HG02840 (cell line): Measurements from ENCODE around the gene PLPPR4.
"Not testable (repeated sequence)": the region's sequence is repeated elsewhere in the genome, so short reads cannot be mapped to it uniquely, and the experiment has no call there.

ENCODE experiments used
- ATAC-seq: cut with Tn5 transposase; IDR thresholded peaks from one replicate; pipeline ENCODE4 v1.9.1; 2021; ENCODE audit warnings: mild to moderate bottlenecking, moderate library complexity, moderate number of reproducible peaks; ENCODE audit not compliant: unreplicated experiment, low FRiP score

The PLPPR4 gene

DNA sequence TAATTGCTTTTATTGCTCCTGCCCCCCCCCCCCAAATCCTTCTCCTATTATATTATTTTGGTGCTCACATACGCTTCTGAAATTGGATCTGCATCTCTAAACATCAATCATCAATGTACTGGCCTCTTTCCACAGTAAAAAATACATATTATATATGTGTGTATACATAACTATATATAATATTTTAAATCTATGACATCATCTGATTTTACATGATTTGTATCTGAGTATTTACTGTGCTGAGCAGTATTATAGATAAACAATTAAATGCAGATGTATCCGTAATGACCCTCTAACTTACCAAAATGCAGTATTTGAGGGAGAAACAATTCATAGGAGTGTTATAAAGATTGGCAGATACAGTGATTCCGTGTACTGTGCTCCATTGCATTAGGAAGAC, 832 bp downstream of the PLPPR4 start:
- ATAC-seq = no peak

DNA sequence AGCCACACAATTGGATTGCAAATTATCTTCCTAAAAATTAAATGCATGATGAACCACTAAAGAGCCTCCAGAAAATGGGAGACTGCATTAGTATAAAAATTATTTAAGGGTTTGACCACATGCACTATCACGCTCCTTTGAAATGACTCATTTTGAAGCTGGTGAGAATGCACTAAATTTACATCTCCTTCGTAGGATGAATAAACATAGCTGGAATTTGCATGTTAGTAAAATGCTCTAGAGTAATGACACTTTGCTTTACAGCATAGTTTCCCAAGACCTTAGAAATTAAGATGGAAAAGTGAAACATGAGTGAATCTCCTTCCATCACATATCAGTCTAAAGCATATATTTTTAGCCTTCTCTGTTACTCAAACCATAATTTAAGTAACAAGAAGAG, 2.4 kb downstream of the PLPPR4 start:
- ATAC-seq = no peak

DNA sequence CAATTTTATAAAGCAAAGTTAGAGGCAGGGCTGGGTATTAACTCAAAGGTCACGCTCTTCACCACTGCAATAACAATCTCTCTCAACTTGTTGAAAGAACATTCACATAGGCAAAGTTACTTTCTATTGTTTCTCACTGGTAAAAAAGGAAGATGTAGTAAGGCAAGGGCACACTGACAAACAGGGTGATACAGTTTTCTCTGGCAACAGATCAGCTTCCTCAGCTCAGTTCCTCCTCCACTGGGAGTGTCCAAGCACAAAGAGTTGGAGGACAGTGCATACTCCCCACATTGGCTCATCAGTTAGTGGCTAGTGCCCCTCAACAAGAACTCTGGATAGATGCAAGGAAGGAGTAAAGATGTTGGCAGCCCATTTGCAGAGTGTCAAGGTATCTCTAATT, 3.7 kb downstream of the PLPPR4 start:
- ATAC-seq = no peak

DNA sequence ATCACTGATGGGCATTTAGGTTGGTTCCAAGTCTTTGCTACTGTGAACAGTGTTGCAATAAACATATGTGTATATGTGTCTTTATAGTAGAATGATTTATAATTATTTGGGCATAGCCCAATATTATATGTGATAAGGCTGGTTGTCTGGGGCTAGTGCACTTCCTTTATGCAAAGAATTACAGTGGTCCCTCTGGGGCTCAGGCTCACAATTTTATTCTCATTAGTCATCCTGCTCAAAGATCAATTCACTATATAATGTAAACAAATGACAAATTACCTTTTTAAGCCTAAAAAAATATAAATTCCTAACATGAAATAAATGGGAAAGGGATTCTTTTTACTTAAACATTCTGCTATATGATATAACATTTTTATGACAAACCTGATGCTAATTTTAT, 5.0 kb downstream of the PLPPR4 start:
- no peak for ATAC-seq

DNA sequence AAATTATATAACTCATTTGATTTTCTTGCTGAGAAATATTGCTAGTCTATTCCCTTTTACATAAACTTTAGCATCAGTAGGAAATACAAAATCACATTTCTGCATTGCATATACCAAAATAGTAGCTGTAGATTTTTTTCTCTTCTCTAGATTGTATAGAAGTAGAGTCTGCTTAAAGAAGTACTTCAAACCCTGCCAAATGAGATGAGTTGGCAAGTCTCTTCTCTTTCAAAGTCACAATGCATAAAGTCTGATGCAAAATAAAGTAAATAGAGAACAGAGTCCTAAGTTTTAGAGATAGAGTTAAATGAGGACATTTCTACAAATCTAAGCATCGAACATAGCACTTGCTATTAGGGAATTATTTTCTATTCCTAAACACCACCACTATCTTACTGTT, 6.4 kb downstream of the PLPPR4 start:
- ATAC-seq = no peak

DNA sequence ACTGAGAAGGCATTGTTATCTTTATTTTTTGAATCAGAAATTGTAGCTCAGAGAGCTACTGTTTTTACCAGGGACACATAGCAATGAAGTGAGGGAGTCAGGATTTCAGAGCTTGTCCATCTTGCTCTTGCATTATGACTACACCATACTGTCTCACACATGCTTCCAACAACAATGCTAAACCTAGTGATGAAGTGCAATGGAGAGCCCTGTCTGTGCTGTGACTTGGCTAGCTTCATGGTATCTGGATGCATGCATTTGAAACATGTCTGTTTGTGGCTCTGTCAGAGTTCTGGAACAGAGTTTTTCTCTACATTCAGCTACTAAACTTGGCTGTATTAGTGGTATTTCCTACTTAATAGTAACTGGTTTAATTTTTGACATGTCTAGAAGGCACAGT, 7.0 kb downstream of the PLPPR4 start:
- ATAC-seq = no peak

DNA sequence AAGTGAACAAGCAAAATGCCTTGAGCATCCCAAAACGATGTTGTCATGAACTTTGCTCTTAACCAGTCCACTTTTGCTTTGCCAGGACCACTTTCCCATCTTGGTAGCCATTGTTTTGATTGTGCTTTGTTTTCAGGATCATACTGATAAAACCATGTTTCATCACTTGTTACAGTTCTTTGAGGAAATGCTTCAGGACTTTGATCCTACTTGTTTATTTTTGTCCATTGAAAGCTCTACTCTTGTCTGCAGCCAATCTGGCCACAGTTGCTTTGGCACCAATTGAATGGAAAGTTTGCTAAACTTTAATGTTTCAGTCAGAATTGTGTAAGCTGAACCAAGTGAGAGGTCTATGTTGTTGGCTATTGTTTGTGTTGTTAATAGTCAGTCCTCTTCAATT, 12.8 kb downstream of the PLPPR4 start:
- ATAC-seq = no peak

DNA sequence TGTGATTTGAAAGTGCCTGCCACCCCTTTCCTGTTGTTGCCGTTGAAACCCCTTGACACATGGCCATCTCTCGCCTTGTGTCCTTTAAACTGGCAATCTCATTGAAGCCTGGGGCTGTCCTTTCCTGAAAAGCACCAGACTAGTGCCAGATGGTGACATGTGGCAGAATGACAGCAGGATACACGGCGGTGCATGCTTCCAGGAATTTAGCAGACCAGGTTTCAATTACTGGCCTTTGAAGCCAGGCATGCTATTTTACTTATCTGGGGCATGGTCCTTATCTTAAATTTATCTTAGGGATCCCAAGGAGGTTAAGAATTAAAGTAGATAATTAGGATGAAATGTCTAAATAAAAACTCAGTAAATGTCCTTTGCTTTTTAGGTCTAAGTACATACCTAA, 15.2 kb downstream of the PLPPR4 start:
- ATAC-seq = no peak

DNA sequence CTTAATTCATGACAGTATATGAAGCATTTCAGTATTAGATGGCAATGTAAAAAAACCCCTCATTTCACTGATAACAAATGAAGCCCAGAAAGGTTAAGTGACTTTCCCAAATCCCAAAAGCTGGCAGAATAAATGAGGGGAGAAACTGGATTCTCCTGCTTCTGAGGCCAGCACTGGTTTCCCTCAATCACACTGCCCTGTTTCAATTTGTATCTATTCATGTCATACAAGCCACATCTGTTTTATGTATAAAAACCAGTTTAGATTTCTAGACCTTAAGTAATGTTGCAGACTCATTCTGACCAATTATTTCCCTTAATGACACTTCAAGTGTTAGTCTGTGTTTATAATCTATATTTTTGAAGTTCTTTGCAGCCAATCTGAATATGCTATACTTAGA, 16.8 kb downstream of the PLPPR4 start:
- no peak for ATAC-seq

DNA sequence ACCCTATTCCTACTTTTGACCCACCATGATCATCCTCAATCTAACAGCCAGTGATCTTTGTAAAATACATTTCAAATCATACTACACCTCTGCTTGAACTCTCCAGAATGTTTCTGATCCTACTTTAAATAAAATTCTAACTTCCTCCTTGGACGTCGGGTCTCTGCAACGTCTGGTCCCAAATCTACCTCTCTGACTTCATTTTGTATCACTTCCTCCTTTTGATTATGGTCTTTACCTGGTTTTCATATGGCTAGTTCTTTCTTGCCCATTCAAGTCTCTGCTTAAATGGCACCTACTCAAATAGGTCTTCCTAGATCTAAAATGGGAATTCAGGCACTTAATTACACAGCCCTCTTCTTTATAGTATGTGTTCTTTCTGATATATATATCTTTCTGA, 18.2 kb downstream of the PLPPR4 start:
- no peak for ATAC-seq

DNA sequence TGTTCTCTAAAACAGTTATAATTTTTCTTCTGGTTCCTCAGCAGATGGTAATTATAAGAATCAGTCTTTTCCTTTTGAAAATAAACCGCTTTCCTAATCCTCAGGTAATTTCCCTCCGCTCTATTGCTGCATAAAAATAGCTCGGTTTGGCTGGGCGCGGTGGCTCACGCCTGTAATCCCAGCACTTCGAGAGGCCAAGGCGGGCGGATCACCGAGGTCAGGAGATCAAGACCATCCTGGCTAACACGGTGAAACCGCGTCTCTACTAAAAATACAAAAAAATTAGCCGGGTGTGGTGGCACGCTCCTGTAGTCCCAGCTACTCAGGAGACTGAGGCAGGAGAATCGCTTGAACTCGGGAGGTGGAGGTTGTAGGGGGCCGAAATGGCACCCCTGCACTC, 19.2 kb downstream of the PLPPR4 start:
- ATAC-seq = not testable (repeated sequence)

DNA sequence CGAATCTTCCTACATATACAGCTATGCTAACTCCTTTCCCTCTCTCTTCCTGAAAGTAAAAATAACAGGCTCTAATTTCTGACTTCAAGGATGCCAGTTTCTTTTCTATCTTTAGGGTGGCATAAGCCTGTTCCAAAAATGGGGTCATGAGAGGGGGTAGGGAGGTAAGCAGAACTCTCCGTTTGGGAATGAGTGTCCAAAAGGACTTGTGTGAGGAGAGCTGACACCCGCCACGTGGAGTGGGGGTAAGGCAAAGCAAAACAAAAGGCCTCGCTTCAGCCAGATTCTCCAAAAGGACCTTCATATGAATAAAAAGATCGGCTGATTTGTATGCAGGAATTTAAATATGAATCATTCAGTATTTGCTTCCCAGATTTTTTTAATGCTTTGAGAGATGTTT, 28.6 kb downstream of the PLPPR4 start:
- ATAC-seq = no peak

DNA sequence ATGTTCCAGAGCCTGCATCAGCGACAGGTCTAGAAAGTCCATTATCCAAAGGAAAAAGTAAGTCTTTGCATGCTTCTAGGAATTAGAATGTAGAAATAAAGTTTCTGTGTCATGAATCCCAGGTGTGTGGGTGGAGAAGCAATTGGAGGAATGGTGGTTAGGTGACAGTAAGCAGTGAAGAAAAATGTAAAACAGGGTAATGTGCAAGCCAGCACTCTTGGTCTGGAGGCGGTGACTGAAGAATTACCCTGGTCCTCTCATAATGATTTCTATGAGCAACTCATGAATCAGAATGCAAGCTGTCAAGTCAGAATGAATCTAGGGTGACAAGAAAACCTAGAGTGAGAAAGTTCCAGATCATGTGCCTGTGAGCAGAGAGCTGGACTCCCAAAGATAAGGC, 33.6 kb downstream of the PLPPR4 start:
- ATAC-seq = no peak

DNA sequence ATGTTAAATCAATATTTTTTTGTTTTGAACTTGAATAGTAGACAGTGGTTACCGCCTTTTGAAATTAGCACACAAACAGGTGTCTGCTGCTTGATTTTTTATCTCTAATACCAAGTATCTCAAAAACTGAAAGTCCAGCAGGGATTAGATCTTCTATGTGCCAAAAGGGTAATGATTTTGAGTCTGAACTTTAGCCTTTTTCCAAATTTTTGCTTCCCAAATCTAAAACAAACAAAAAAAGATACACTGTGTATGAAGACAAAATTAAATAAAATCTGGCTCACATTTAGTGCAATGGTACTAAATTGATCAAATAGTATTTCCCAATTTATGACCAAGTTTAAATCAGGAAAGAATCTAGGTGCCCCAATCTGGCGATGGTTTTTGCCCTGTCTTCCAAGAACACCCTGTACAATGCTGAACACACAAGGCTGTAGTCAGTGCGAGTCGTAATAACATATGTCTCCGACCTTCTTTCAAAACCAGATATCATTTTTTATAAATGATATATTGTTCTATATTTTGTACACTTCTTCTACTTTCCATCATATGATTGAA, 40.5 kb downstream of the PLPPR4 start:
- no peak for ATAC-seq

DNA sequence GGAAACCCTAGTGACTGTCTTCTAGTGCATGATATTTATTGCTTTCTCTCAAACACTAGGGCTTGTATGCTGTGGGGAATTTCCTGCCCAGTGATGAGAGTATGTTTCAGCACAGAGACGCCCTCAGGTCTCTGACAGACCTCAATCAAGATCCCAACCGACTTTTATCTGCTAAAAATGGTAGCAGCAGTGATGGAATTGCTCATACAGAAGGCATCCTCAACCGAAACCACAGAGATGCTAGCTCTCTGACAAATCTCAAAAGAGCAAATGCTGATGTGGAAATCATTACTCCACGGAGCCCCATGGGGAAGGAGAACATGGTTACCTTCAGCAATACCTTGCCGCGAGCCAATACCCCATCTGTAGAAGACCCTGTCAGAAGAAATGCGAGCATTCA, 41.3 kb downstream of the PLPPR4 start:
- ATAC-seq = no peak

DNA sequence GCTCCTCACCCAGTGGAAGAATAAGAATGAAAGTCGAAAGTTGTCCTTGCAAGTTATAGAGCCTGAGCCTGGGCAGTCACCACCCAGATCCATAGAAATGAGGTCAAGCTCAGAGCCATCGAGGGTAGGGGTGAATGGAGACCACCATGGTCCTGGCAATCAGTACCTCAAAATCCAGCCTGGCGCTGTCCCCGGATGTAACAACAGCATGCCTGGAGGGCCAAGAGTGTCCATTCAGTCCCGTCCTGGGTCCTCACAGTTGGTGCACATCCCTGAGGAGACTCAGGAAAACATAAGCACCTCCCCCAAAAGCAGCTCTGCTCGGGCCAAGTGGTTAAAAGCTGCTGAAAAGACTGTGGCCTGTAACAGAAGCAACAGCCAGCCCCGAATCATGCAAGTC, 41.8 kb downstream of the PLPPR4 start:
- no peak for ATAC-seq

DNA sequence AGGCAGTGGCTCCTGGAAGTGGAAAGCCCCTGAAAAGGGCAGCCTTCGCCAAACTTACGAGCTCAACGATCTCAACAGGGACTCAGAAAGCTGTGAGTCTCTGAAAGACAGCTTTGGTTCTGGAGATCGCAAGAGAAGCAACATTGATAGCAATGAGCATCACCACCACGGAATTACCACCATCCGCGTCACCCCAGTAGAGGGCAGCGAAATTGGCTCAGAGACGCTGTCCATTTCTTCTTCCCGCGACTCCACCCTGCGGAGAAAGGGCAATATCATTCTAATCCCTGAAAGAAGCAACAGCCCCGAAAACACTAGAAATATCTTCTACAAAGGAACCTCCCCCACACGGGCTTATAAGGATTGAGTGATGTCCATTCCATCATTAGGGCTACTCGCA, 42.4 kb downstream of the PLPPR4 start:
- ATAC-seq = no peak

DNA sequence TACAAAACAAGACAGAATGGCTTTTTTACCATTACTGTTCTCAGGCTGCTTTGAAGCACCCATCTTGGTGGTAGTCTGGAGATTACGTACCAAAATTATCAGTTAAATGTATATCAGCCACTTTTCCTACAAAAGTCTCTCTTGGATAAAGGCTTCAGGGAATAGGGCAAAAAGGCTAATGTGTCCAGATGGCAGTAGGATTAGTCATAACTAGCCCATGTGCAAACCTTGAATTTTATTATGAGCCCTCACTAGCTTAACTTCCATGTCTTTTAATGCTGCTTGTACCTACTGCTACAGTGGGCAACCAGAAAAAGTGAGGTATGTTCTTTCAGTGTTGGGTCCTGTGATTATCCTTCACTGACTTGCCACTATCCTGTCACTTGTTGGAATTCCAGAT, 51.0 kb downstream of the PLPPR4 start:
- no peak for ATAC-seq

DNA sequence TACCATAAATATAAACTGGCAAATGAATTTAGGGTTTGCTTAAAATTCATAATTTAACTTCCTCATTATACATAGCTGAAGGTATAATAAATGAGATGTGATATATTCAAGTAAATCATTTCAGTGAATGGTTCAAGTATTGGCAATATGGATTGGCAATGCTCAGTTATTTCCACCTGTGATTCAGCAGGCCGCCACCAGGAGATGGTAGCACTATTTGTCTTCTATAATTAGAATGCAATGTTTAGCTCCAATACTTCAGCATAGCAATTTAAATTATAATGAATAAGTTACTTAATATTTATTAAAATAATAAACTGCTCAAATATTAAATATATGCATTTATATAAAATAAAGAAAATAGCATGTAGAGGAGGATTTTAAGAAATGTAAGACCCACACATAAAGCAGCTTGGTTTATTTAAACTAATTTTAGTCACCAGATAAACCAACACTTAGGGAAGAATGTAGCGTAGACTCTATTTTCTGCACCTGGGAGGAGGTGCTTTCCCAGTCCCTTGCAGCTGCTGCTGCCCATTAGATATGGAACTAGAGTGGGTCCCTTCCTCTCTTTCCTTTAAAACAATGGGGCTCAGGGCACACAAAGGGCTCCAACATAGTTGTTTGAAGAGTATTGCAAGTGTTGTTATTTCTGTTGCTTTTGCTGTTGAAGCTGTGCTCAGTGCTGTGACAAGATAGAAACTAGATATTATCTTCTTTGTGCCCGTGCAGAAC, 62.1 kb downstream of the PLPPR4 start:
- no peak for ATAC-seq

DNA sequence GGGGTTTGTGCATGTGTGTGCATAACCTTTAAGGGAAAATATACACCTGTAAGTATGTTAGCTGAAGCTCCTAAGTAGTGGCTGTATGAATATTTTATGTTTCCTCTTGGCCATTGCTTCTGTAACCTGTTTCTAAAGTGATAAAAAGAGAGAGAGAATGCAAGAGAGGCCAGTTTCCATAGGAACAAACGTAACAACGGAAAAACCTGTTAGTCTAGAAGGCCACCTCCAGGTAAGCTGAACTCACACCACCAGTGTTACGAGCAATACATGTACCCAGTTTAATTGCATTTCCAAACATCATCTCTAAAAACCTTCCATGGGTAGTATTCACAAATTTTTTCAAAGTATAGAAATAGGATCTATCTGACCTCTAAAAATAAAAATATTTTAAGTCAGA, 63.1 kb downstream of the PLPPR4 start:
- ATAC-seq = no peak

DNA sequence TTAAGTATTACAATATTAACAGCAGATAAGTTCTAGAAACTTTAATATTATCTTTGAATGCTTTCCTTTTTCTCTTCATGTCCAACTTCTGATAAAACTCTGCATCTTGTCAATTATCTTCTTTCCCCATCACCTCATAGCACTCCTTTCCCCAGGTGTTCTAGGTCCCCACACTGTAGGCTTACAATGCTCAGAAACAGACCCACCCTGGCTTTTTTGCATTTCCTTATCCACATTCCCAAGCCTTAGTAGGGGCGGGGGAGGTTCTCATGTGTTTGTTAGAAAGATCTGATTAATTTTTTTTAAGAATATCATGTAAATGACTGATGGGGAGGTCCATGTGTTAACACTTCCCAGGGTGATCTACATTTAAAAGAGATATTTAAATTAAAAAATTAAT, 63.9 kb downstream of the PLPPR4 start:
- ATAC-seq = no peak

DNA sequence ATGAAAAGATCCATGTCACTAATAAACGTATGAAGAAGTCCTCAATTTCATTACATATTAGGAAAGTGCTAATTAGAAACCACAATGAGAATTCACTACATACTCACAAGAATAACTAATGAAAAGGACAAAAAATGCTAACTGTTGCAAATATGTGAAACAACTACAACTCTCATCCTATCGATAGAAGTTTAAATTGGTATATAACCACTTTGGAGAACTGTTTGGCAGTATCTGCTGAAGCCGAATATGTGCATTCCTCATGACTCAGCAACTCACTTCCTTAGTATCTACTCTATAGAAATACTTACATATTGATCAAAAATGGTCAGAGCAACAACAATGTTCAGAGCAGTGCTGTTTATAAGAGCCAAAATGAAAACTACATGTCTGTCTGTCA, 66.8 kb downstream of the PLPPR4 start:
- ATAC-seq = no peak

DNA sequence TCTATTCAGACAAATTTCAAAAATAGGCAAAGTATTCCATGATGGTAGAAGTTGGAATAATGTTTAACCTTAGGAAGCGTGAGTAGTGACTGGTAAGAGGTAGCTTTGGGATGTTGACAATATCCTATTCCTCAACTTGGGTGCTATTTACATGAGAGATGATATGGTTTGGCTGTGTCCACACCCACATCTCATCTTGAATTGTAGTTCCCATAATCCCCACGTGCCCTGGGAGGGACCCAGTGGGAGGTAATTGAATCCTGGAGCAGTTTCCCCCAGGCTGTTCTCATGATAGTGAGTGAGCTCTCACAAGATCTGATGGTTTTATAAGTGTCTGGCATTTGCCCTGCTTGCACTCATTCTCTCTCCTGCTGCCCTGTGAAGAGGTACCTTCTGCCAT, 67.3 kb downstream of the PLPPR4 start:
- ATAC-seq = no peak
